Transverse colon (tissue), 4 donors: ENCODE measurements around the gene GLRX. TPM values are rescaled to one million over a fixed set of nuclear protein-coding genes. Genes with fewer than 3 reads are reported as not detected.

Source experiments
- DNase-seq: peaks from one replicate; pipeline ENCODE4 v3.0.0-alpha.2; 2019
- H3K27ac ChIP-seq, 4 donors: fragments of 200-600 bp; sonication (generic); 2 replicates each; pipeline ENCODE4 v1.5.1; 2016 to 2018; ENCODE audit warnings: inconsistent platforms in 4 of 4
- H3K27me3 ChIP-seq: fragments of 200-600 bp; sonication (generic); 2 replicates; pipeline ENCODE4 v1.5.1; 2017; ENCODE audit warnings: inconsistent platforms
- H3K36me3 ChIP-seq, 4 donors: fragments of 200-600 bp; sonication (generic); 2 replicates each; pipeline ENCODE4 v1.5.1; 2017 to 2019; ENCODE audit warnings: inconsistent platforms in 4 of 4
- H3K4me1 ChIP-seq, 4 donors: fragments of 200-600 bp; sonication (generic); 2 replicates each; pipeline ENCODE4 v1.5.1; 2017 to 2020; ENCODE audit warnings: inconsistent platforms in 4 of 4
- H3K4me3 ChIP-seq, 4 donors: fragments of 200-600 bp; sonication (generic); 1 replicate in 1 of 4; 2 replicates in 3 of 4; pipeline versions ENCODE4 v1.5.1 to v1.6.1; 2017 to 2019; ENCODE audit warnings: inconsistent platforms in 4 of 4
- H3K9me3 ChIP-seq, 2 donors: fragments of 200-600 bp; sonication (generic); 2 replicates each; pipeline ENCODE4 v1.5.1; 2017 to 2019; ENCODE audit warnings: inconsistent platforms in 2 of 2
- EP300 ChIP-seq: sonication (generic); formaldehyde crosslinking; IDR thresholded peaks from one replicate; pipeline ENCODE4 v1.6.1; 2017; ENCODE audit warnings: antibody characterized with exemption, low read depth
- POLR2A ChIP-seq: fragments of 450-650 bp; IDR thresholded peaks from one replicate; pipeline ENCODE4 v1.6.1; 2016; ENCODE audit warnings: antibody characterized with exemption, mild to moderate bottlenecking, moderate library complexity
- POLR2AphosphoS5 ChIP-seq, 3 donors: sonication (generic); formaldehyde crosslinking; IDR thresholded peaks; one replicate each; pipeline ENCODE4 v1.6.1; 2016; ENCODE audit warnings: antibody characterized with exemption in 3 of 3
- WGBS, 2 donors: methylation state at CpG; one replicate each; pipeline ENCODE4 v1.1.5; 2018; ENCODE audit warnings: low coverage in 1 of 2; 5-methylcytosine and 5-hydroxymethylcytosine counted together
- in situ Hi-C, 4 donors: fragments of 200-750 bp; cut with MboI; loops; one replicate each; pipeline versions ENCODE4 v1.15.0 to v1.15.1; 2017; ENCODE audit warnings: low sequenced_read_pairs in 3 of 4, low pct_ligation_motif_present in 1 of 4, low pct_unique_long_range_greater_than_20kb in 1 of 4
- intact Hi-C: fragments of 100-400 bp; cut with DNase I; formaldehyde crosslinking; loops from one replicate; pipeline ENCODE4 v1.15.1; 2023; ENCODE audit warnings: low total_unique reads
- total RNA-seq, 4 donors: library from RNA; depleted of rRNA; stranded (reverse); fragments of >200 nt; gene quantifications; one replicate each; pipeline ENCODE4 v1.1.0, GENCODE V29; 2016
- TF ChIP-seq, protein P1 (sequence below), 5 experiments: fragments of 200-600 bp in 3 of 5; fragments of 450-650 bp in 2 of 5; sonication (generic) in 3 of 5; IDR thresholded peaks; 1 replicate in 2 of 5; 2 replicates in 3 of 5; pipeline ENCODE4 v1.5.1; 2016 to 2017; ENCODE audit warnings: antibody characterized with exemption in 5 of 5, inconsistent platforms in 3 of 5, mild to moderate bottlenecking in 2 of 5, moderate library complexity in 1 of 5

GLRX gene
- total RNA-seq, 4 donors from 2014 or later, result 50.5 to 112 (median 64.4) TPM

GRCh38 chr5:95818181-95819147 is 4.1 kb downstream of the GLRX start:
- TF ChIP-seq, protein P1, sequence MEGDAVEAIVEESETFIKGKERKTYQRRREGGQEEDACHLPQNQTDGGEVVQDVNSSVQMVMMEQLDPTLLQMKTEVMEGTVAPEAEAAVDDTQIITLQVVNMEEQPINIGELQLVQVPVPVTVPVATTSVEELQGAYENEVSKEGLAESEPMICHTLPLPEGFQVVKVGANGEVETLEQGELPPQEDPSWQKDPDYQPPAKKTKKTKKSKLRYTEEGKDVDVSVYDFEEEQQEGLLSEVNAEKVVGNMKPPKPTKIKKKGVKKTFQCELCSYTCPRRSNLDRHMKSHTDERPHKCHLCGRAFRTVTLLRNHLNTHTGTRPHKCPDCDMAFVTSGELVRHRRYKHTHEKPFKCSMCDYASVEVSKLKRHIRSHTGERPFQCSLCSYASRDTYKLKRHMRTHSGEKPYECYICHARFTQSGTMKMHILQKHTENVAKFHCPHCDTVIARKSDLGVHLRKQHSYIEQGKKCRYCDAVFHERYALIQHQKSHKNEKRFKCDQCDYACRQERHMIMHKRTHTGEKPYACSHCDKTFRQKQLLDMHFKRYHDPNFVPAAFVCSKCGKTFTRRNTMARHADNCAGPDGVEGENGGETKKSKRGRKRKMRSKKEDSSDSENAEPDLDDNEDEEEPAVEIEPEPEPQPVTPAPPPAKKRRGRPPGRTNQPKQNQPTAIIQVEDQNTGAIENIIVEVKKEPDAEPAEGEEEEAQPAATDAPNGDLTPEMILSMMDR (IDR thresholded peaks at IDR 0.05), result no peak
- TF ChIP-seq POLR2AphosphoS5 (IDR thresholded peaks at IDR 0.05), result peak in 2 of 3 donors; percentile 9 to 39
- Histone ChIP-seq H3K27me3 (no peaks in the 10 kb centered on the region), H3K36me3 (peaks cover 0 to 9% (median 0%) of the 10 kb centered on the region in 4 donors), H3K9me3 (no peaks in the 10 kb centered on the region), H3K4me3 (peak overlapping the region in 1 of 4 donors; percentile 22), H3K4me1 (peaks cover 21 to 72% (median 51%) of the 10 kb centered on the region in 4 donors), H3K27ac (peak overlapping the region; percentile 66 to 81 (median 73))
- no peak for DNase-seq
- in situ Hi-C loops (no loop called here), intact Hi-C loops (no loop called here)
- 64% methylated on average over 11 to 14 of the region's 14 CpGs for WGBS, 2 donors

DNA sequence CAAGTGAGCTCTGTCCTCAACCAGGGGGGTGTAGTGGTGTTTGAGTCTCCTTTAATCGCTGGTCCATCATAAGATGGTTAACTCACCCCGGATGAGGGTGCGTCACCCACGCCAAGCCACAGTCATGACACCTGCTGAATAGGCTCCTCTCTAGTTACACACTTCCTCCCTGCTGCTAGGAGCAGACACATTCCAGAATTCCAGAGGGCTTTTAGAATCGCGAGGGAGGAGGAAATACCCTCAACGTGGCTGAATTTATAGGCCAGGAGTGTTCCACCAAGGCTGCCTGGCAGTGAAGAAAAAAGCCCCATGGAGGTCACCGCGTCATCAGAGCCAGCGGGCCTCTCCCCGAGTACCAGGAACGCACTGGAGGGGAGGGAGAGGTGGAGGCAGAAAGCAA is 5.1 kb downstream of the GLRX start:
- intact Hi-C loops (no loop called here), in situ Hi-C loops (no loop called here)
- no peaks in the 10 kb centered on the region for H3K9me3 ChIP-seq
- H3K36me3 ChIP-seq, result peaks cover 0 to 9% (median 0%) of the 10 kb centered on the region in 4 donors
- H3K4me3 ChIP-seq, result peak overlapping the region in 1 of 4 donors; percentile 22
- peaks cover 21 to 74% (median 47%) of the 10 kb centered on the region in 4 donors for H3K4me1 ChIP-seq
- DNase-seq, result peak; percentile 58
- H3K27me3 ChIP-seq, result no peaks in the 10 kb centered on the region
- TF ChIP-seq POLR2AphosphoS5 (IDR thresholded peaks at IDR 0.05), result no peak
- TF ChIP-seq POLR2A, result no peak
- TF ChIP-seq, protein P1 (IDR thresholded peaks at IDR 0.05), result no peak
- 44 to 45% methylated on average over 8 to 12 of the region's 12 CpGs for WGBS, 2 donors
- H3K27ac ChIP-seq, result peak overlapping the region; percentile 66 to 81 (median 73)

DNA sequence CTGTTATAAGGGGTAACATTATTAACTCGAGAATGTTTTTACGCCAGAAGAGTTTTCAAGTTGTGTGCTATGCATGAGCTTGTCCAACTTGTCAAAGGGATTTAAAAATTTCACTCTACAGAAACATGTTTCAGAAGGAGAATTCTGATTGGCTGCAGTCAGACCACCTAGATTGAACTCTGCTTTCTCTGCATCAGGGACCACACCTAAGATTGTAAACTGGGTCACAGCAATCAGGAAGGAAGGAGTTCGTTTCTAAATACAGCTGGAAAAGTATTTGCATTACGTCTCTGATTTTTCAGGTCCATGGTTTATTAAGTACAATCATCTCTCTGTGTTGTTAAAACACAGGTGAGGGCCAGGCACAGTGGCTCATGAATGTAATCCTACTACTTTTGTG is 5.8 kb downstream of the GLRX start:
- intact Hi-C loops, result no loop called here
- H3K27me3 ChIP-seq, result no peaks in the 10 kb centered on the region
- peak; percentile 16 for TF ChIP-seq POLR2A
- no peak for TF ChIP-seq EP300
- TF ChIP-seq, protein P1 (IDR thresholded peaks at IDR 0.05), result no peak
- H3K27ac ChIP-seq, result peak overlapping the region; percentile 66 to 81 (median 73)
- H3K9me3 ChIP-seq, result no peaks in the 10 kb centered on the region
- peaks cover 28 to 81% (median 52%) of the 10 kb centered on the region in 4 donors for H3K4me1 ChIP-seq
- H3K4me3 ChIP-seq, result peak overlapping the region in 1 of 4 donors; percentile 22
- WGBS, 2 donors, result 36 to 49% methylated on average over 2 to 4 of the region's 4 CpGs
- in situ Hi-C loops, result no loop called here
- peaks cover 0 to 9% (median 0%) of the 10 kb centered on the region in 4 donors for H3K36me3 ChIP-seq
- DNase-seq, result no peak

DNA sequence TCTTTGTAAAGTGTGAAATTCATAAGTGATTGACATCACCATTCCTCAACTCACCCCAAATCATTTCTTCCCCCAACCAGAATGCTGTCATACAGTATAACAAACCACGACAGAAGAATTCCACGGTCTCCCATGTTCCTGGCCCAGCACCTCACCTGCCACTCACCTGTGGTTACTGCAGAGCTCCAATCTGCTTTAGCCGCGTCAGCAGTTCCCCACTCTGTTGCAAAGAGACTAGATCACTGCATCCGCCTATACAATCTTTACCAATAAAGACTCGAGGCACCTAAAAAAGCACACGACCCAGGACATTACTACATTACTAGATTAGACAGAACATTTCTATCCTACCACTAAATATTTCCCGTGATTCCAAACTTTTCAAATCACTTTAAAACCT is 6.2 kb downstream of the GLRX start:
- Histone ChIP-seq H3K36me3 (peaks cover 0 to 9% (median 0%) of the 10 kb centered on the region in 4 donors), H3K27me3 (no peaks in the 10 kb centered on the region), H3K4me1 (peaks cover 29 to 81% (median 51%) of the 10 kb centered on the region in 4 donors), H3K9me3 (no peaks in the 10 kb centered on the region), H3K27ac (peak overlapping the region in 3 of 4 donors; percentile 66 to 81 (median 77)), H3K4me3 (no peak overlapping the region)
- TF ChIP-seq EP300 (no peak), POLR2A (no peak), POLR2AphosphoS5 (IDR thresholded peaks at IDR 0.05) (no peak)
- TF ChIP-seq, protein P1 (IDR thresholded peaks at IDR 0.05), result no peak
- no peak for DNase-seq
- intact Hi-C loops (no loop called here), in situ Hi-C loops (no loop called here)
- 91% methylated on average over 8 of the region's 8 CpGs; no CpG with 5 or more reads in 1 of the 2 donors for WGBS, 2 donors
